IMR-90 (cell line): Measurements from ENCODE around the gene HPSE. TPM values are rescaled to one million over a fixed set of nuclear protein-coding genes. Genes with fewer than 3 reads are reported as not detected.

ENCODE experiments used
- ATAC-seq: fragments of 200-7000 bp; cut with Tn5 transposase; 2 replicates; pipeline ENCODE4 v1.9.1; 2020; ENCODE audit warnings: low read depth, mild to moderate bottlenecking, moderate library complexity
- BruUV-seq: library from RNA; stranded (reverse); fragments of 400-500 nt; replicated peaks from 2 replicates; lab custom pipeline; 2021; lab: Mats Ljungman, UMichigan
- CTCF ChIA-PET: fragments of 300-600 bp; formaldehyde crosslinking; extraction: SDS; loops from one replicate; lab custom pipeline; 2021; ENCODE audit warnings: antibody characterized with exemption; lab: Yijun Ruan, JAX
- POLR2A ChIA-PET: fragments of 300-600 bp; sonication (Branson Sonifier 250); formaldehyde crosslinking; loops from one replicate; lab custom pipeline; 2022; ENCODE audit warnings: antibody characterized with exemption; ENCODE audit not compliant: unreplicated experiment; lab: Charles Lee
- DNase-seq: peaks from one replicate; pipeline ENCODE4 v3.0.0; 2013
- H2AFZ ChIP-seq: replicated peaks from 2 replicates; pipeline ENCODE3; 2013; ENCODE audit warnings: low read length, mild to moderate bottlenecking; ENCODE audit not compliant: poor library complexity
- H2AK5ac ChIP-seq: 2 replicates; pipeline ENCODE4 v1.6.1; 2013; ENCODE audit warnings: low read depth, low read length, inconsistent platforms
- H2AK9ac ChIP-seq: replicated peaks from 2 replicates; pipeline ENCODE3; 2013; ENCODE audit warnings: mild to moderate bottlenecking, low read depth, low read length, moderate library complexity; ENCODE audit not compliant: poor library complexity
- H2BK120ac ChIP-seq: 2 replicates; pipeline ENCODE4 v1.6.1; 2013; ENCODE audit warnings: low read depth, low read length, inconsistent platforms
- H2BK15ac ChIP-seq: 3 replicates; pipeline ENCODE4 v1.6.1; 2013; ENCODE audit warnings: low read depth, low read length, inconsistent platforms
- H2BK20ac ChIP-seq: 2 replicates; pipeline ENCODE4 v1.6.1; 2013; ENCODE audit warnings: low read depth, mild to moderate bottlenecking, inconsistent platforms, low read length, moderate library complexity
- H2BK5ac ChIP-seq: 2 replicates; pipeline ENCODE4 v1.6.1; 2013; ENCODE audit warnings: mild to moderate bottlenecking, low read depth, low read length, inconsistent platforms; ENCODE audit not compliant: poor library complexity, severe bottlenecking
- H3K14ac ChIP-seq: replicated peaks from 2 replicates; pipeline ENCODE4 v1.6.1; 2013; ENCODE audit warnings: low read depth, low read length, inconsistent platforms
- H3K18ac ChIP-seq: 2 replicates; pipeline ENCODE4 v1.6.1; 2013; ENCODE audit warnings: low read depth, low read length, control low read depth
- H3K23ac ChIP-seq: 2 replicates; pipeline ENCODE4 v1.6.1; 2013; ENCODE audit warnings: low read depth, low read length, inconsistent platforms
- H3K27ac ChIP-seq: 2 replicates; pipeline ENCODE4 v1.5.1; 2013; ENCODE audit warnings: mild to moderate bottlenecking, control low read depth, low read length; ENCODE audit not compliant: insufficient read depth
- H3K27me3 ChIP-seq: 2 replicates; pipeline ENCODE4 v1.6.1; 2013; ENCODE audit warnings: low read length; ENCODE audit not compliant: control insufficient read depth, insufficient read depth
- H3K36me3 ChIP-seq: 2 replicates; pipeline ENCODE4 v1.6.1; 2013; ENCODE audit warnings: low read length, mixed read lengths; ENCODE audit not compliant: control insufficient read depth, insufficient read depth
- H3K4ac ChIP-seq: 2 replicates; pipeline ENCODE4 v1.6.1; 2013; ENCODE audit warnings: low read depth, low read length, inconsistent platforms
- H3K4me1 ChIP-seq: 2 replicates; pipeline ENCODE4 v1.6.1; 2013; ENCODE audit warnings: low read length, mixed read lengths; ENCODE audit not compliant: control insufficient read depth, insufficient read depth
- H3K4me2 ChIP-seq: 2 replicates; pipeline ENCODE4 v1.6.1; 2013; ENCODE audit warnings: low read depth, mild to moderate bottlenecking, control low read depth, low read length, moderate library complexity
- H3K4me3 ChIP-seq: 2 replicates; pipeline ENCODE4 v1.5.1; 2013; ENCODE audit warnings: low read depth, mild to moderate bottlenecking, control low read depth, low read length, moderate library complexity; ENCODE audit not compliant: insufficient read depth
- H3K56ac ChIP-seq: 2 replicates; pipeline ENCODE4 v1.6.1; 2013; ENCODE audit warnings: low read length, inconsistent platforms; ENCODE audit not compliant: insufficient read depth; ENCODE audit errors: extremely low read depth
- H3K79me1 ChIP-seq, 2 experiments: 2 replicates each; pipeline ENCODE4 v1.6.1; 2013; ENCODE audit warnings: low read length in 2 of 2, inconsistent platforms in 1 of 2, low read depth in 1 of 2
- H3K9ac ChIP-seq: 2 replicates; pipeline ENCODE4 v1.6.1; 2013; ENCODE audit warnings: low read depth, low read length, control low read depth
- H3K9me1 ChIP-seq: 2 replicates; pipeline ENCODE4 v1.6.1; 2013; ENCODE audit warnings: low read length, inconsistent platforms; ENCODE audit not compliant: insufficient read depth
- H3K9me3 ChIP-seq: 2 replicates; pipeline ENCODE4 v1.6.1; 2013; ENCODE audit warnings: low read length; ENCODE audit not compliant: control insufficient read depth, insufficient read depth
- H4K20me1 ChIP-seq: 2 replicates; pipeline ENCODE4 v1.6.1; 2013; ENCODE audit warnings: low read length, inconsistent platforms; ENCODE audit not compliant: insufficient read depth
- H4K5ac ChIP-seq: 2 replicates; pipeline ENCODE4 v1.6.1; 2013; ENCODE audit warnings: mild to moderate bottlenecking, low read depth, low read length, control low read depth
- H4K8ac ChIP-seq, 2 experiments: 2 replicates each; pipeline ENCODE4 v1.6.1; 2013; ENCODE audit warnings: low read depth in 2 of 2, low read length in 2 of 2, control low read depth in 1 of 2, inconsistent platforms in 1 of 2
- H4K91ac ChIP-seq: 2 replicates; pipeline ENCODE4 v1.6.1; 2013; ENCODE audit warnings: low read depth, low read length, inconsistent platforms; ENCODE audit not compliant: insufficient read depth
- BHLHE40 ChIP-seq: fragments of 150-350 bp; IDR thresholded peaks from 2 replicates; pipeline ENCODE4 v1.6.1; 2016; ENCODE audit warnings: mild to moderate bottlenecking, low read depth, low read length
- ELK1 ChIP-seq: fragments of 150-350 bp; IDR thresholded peaks from 2 replicates; pipeline ENCODE4 v1.6.1; 2016; ENCODE audit warnings: low read depth, mild to moderate bottlenecking, low read length, moderate library complexity, borderline replicate concordance
- FOS ChIP-seq: fragments of 150-350 bp; IDR thresholded peaks from 2 replicates; pipeline ENCODE4 v1.6.1; 2016; ENCODE audit warnings: low read depth, low read length
- MAZ ChIP-seq: IDR thresholded peaks from 2 replicates; pipeline ENCODE4 v1.6.1; 2012; ENCODE audit warnings: low read depth, mild to moderate bottlenecking, low read length, improper control_type of control experiment, moderate library complexity, borderline replicate concordance
- MXI1 ChIP-seq: IDR thresholded peaks from 2 replicates; pipeline ENCODE4 v1.6.1; 2012; ENCODE audit warnings: low read depth, mild to moderate bottlenecking, low read length, moderate library complexity, borderline replicate concordance
- NFE2L2 ChIP-seq: fragments of 150-350 bp; IDR thresholded peaks from 2 replicates; pipeline ENCODE4 v1.6.1; 2016; ENCODE audit warnings: low read depth, mild to moderate bottlenecking, low read length
- POLR2A ChIP-seq: IDR thresholded peaks from 2 replicates; pipeline ENCODE4 v1.6.1; 2012; ENCODE audit warnings: mild to moderate bottlenecking, low read depth, low read length
- RAD21 ChIP-seq: IDR thresholded peaks from 2 replicates; pipeline ENCODE4 v1.6.1; 2012; ENCODE audit warnings: low read length, improper control_type of control experiment
- WGBS, 2 experiments: methylation state at CpG; one replicate each; pipeline versions ENCODE4 v1.1.5 to v1.1.7; 2013; ENCODE audit warnings: missing lambda C conversion rate in 2 of 2; ENCODE audit not compliant: insufficient read length in 1 of 2; ENCODE audit errors: extremely low coverage in 2 of 2; 5-methylcytosine and 5-hydroxymethylcytosine counted together
- dilution Hi-C: fragments of 300-500 bp; cut with HindIII; formaldehyde crosslinking; loops from one replicate; pipeline ENCODE4 v1.14.3; 2018; ENCODE audit warnings: low sequenced_read_pairs; ENCODE audit not compliant: unreplicated experiment
- in situ Hi-C: fragments of 300-500 bp; cut with MboI; formaldehyde crosslinking; loops from 3 replicates; pipeline ENCODE4 v1.14.3; 2019; ENCODE audit warnings: low sequenced_read_pairs, inconsistent platforms, mixed read lengths
- intact Hi-C: fragments of 100-400 bp; cut with micrococcal nuclease; formaldehyde crosslinking; loops from 2 replicates; pipeline ENCODE4 v1.10.0; 2022
- polyA plus RNA-seq, 3 experiments: library from polyadenylated mRNA; depleted of rRNA; stranded (reverse); fragments of >200 nt; gene quantifications; 2 replicates each; pipeline ENCODE4 v1.2.3, GENCODE V29; 2012; ENCODE audit warnings: low replicate concordance in 1 of 3
- total RNA-seq: library from RNA; depleted of rRNA; stranded (reverse); fragments of >200 nt; gene quantifications from 2 replicates; pipeline ENCODE4 v1.2.3, GENCODE V29; 2012
- TF ChIP-seq, protein P1 (sequence below): fragments of 150-350 bp; IDR thresholded peaks from 2 replicates; pipeline ENCODE4 v1.6.1; 2017; ENCODE audit warnings: mild to moderate bottlenecking, antibody characterized with exemption, low read length, low read depth

HPSE gene
- total and polyA plus RNA-seq, 2 of the 4 experiments (the other 2 are of a cell fraction), result under 0.01 to 0.09 TPM

DNA sequence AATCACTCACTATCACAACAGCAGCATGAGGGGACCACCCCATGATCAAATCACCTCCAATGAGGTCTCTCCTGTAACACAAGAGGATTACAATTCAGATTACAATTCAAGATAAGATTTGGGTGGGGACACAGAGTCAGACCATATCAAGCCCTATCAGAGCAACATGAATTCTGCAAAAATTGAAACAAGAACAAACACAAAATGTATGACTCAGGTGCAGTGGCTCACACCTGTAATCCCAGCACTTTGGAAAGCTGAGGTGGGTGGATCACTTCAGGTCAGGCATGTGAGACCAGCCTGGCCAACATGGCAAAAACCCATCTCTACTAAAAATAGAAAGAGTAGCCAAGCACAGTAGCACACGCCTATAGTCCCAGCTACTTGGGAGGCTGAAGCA, 13.4 kb upstream of the HPSE start:
- no peak overlapping the region for H2BK5ac ChIP-seq
- POLR2A ChIA-PET, result no interaction called here
- H2BK20ac ChIP-seq, result no peak overlapping the region
- H2AK9ac ChIP-seq, result no peak overlapping the region
- in situ Hi-C loops (no loop called here), dilution Hi-C loops (no loop called here), intact Hi-C loops (no loop called here)
- H3K14ac ChIP-seq, result no peak overlapping the region
- H2BK120ac ChIP-seq, result no peak overlapping the region
- no peak overlapping the region for H3K4me2 ChIP-seq
- H4K20me1 ChIP-seq, result no peaks in the 10 kb centered on the region
- H2AK5ac ChIP-seq, result no peak overlapping the region
- H3K4me3 ChIP-seq, result no peak overlapping the region
- ATAC-seq (no peak), DNase-seq (no peak)
- H3K9ac ChIP-seq, result no peak overlapping the region
- TF ChIP-seq, protein P1, sequence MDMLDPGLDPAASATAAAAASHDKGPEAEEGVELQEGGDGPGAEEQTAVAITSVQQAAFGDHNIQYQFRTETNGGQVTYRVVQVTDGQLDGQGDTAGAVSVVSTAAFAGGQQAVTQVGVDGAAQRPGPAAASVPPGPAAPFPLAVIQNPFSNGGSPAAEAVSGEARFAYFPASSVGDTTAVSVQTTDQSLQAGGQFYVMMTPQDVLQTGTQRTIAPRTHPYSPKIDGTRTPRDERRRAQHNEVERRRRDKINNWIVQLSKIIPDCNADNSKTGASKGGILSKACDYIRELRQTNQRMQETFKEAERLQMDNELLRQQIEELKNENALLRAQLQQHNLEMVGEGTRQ, result no peak
- TF ChIP-seq POLR2A (no peak), MAZ (no peak), MXI1 (no peak), RAD21 (no peak), NFE2L2 (no peak), ELK1 (no peak), BHLHE40 (no peak), FOS (no peak)
- no peak overlapping the region for H3K18ac ChIP-seq
- H2BK15ac ChIP-seq, result no peak overlapping the region
- H3K79me1 ChIP-seq, result no peaks in the 10 kb centered on the region
- 0 out of 2 replicates have a peak, but pooled peaks cover 2% of the 10 kb centered on the region for H3K9me3 ChIP-seq
- peaks cover 5% of the 10 kb centered on the region; the same call in 1 of the 2 replicates for H3K27me3 ChIP-seq
- no TSS peak for BruUV-seq
- no peak overlapping the region for H3K23ac ChIP-seq
- no peak overlapping the region for H3K56ac ChIP-seq
- H3K4ac ChIP-seq, result no peak overlapping the region
- WGBS, 2 experiments, result no CpG with 5 or more reads among the region's 1 CpG
- no peaks in the 10 kb centered on the region for H3K9me1 ChIP-seq
- H4K91ac ChIP-seq, result no peak overlapping the region
- no peaks in the 10 kb centered on the region for H3K4me1 ChIP-seq
- CTCF ChIA-PET, result interaction anchor here (0.7 kb wide), 1 partner anchor 14 kb away, joined by 3 read pairs; no protein-coding TSS in a partner anchor
- H4K8ac ChIP-seq, result no peak overlapping the region
- no peaks in the 10 kb centered on the region for H3K36me3 ChIP-seq
- no peak overlapping the region for H3K27ac ChIP-seq
- no peak overlapping the region for H4K5ac ChIP-seq
- no peak overlapping the region for H2AFZ ChIP-seq
